ENCODE results near the gene TCP1.
A peak's percentile ranks its signal among the peaks of the same experiment; 100 is the strongest.
"Not testable (repeated sequence)": the region's sequence is repeated elsewhere in the genome, so short reads cannot be mapped to it uniquely, and the experiment has no call there.

TCP1 gene

GRCh38 chr6:159789377-159790148, at the start of gene TCP1:
TSS of gene TCP1 (minus strand) at chr6:159789602. CDS start at chr6:159789468, 134 bp downstream.
- DNase-seq: peak; percentile 100

GRCh38 chr6:159838020-159838744, 48.8 kb upstream of the TCP1 start:
- DNase-seq: no peak

DNA sequence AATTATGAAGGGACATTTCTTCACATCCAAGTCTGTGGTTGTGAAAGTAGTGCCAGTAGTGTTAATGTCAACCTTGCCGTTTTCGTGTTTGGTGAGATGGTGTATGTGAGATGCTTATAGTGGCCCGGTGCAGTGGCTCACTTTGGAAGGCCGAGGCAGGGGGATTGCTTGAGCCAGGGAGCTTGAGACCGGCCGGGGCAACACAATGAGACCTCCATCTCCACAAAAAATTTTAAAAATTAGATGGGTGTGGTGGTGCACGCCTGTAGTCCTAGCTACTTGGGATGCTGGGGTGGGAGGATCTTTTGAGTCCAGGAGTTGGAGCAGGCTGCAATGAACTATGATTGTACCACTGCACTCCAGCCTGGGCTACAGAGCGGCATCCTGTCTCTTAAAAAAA, 48.1 kb upstream of the TCP1 start:
- no peak for DNase-seq

GRCh38 chr6:159836718-159837490, 47.5 kb upstream of the TCP1 start:
- DNase-seq: no peak

GRCh38 chr6:159833997-159834603, 44.7 kb upstream of the TCP1 start:
- DNase-seq: no peak

DNA sequence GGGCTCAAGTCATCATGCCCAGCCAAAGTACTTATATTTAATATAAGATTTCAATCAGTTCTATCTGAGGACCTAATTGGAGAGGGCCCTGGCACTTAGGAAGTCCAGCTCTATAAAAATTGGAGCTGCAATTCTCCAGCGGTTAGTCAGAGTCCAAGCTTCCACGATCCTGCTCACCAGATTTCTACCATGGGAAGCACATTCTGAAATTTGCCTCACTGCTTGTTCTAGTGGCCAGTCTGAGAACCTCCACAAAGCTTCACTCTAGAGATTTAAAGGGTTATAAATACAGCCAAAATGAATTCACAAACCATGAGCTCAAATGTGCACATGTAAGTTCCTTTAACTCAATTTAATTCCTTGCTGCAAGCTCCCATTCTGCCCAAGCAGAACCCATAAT, 44.2 kb upstream of the TCP1 start:
- DNase-seq: no peak

DNA sequence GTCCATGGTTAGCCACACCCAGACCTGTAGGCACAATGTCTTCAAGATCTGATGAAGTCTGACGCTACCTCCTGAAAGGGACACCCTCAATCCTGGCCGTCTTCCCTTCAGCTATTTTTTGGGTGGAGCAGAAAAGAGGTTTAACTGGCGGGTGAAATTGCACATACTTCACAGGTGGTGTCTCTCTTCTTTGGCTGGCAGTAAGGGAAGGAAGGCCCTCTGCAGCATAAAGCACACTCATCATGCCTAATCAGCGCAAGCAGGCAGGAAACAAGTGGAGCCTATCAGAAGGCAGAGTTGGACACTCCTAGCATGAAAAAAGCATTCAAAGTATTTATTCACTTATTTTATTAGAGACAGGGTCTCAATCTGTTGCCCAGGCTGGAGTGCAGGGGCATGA, 43.5 kb upstream of the TCP1 start:
- no peak for DNase-seq

DNA sequence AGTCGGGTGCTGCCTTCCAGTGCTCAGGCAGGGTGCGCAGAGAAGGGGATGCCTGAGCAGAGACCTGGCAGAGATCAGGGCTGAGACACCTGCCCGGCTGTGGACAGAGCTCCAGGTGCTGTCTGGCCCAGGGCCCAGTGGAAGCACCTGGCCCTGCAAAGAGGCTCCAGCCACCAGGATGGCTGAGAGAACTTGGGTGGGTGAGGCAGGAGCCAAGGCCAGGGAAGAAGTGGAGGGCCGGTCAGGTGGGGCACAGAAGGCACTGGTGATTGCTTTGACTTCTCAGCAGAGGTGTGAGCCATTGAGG, 41.9 kb upstream of the TCP1 start:
- DNase-seq: no peak

DNA sequence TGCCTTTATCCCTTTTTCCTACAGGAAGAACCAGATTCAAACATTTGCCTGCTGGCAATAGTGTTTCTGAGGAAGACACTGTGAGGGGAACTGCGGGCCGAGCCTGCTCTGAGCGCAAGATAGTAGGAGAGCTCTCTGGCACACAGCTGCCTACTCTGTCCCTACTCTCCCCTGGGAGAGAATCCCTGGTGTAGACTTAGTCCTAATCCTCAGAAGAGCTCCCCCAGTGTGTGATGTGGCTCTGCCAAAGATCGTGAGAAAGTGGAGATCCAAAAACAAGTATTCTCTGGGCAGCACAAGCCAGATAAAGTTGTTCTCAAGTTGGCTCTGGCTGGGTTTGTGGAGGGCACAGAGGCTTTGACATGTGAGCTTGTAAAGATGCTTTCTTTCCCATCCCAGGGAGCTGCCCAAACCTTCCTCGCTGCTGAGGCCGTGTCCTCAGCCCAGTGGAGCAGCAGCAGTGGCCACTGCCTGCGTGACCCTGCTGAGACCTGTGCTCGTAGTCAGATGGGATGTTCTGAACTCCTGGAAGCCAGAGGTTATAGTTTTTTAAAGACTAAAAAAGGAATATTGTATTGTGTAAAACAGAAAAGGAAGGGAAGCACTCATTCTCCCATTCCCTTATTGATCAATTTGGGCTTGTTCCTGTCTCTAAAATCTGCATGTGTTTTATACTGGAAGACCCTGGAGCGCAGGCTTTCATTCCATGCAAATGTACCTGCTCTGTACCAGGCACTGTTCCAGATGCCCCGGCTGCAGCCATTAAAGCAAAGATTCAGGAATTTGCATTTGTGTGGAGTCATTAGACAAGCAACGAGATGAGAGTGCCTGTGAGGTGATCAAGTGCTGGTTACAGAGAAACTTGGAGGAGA, 41.3 kb upstream of the TCP1 start:
- no peak for DNase-seq

GRCh38 chr6:159829526-159829925, 40.1 kb upstream of the TCP1 start:
- DNase-seq: no peak

- DNase-seq: no peak
Observed at GRCh38 chr6:159828074-159828473, 38.7 kb upstream of the TCP1 start.

DNA sequence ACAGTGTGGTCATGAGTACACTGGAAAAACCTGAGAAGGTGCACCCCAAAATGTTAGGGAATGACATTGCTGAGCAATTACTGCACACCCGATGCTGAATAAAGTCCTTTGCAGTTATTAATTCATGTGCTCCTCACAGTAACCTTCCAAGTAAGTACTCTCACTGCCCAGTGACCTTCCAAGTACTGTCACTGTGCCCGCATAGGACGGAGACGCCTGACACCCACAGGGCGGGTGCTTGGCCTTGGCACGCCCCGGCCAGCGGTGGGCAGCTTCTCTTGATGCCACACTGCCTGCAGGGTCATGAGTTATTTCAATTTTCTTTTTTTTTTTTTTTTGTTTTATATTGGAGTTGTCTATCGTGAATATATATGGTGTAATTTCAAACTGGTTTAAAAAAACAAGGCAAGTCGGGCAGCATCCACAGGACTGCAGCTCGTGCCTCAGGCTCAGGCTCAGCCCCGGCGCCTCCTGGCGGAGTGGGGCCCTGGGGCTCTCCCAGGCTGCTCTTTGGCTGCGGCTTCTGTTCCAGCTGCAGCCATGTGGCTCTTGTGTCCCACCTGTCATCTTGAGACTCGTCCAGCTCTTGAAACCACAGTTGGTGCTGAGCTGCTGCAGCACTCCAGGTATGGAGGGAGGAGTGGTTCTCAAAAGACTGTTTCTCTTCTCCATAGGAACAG, 37.7 kb upstream of the TCP1 start:
- no peak for DNase-seq

- DNase-seq: no peak
Observed at GRCh38 chr6:159826004-159826403, 36.6 kb upstream of the TCP1 start.

DNA sequence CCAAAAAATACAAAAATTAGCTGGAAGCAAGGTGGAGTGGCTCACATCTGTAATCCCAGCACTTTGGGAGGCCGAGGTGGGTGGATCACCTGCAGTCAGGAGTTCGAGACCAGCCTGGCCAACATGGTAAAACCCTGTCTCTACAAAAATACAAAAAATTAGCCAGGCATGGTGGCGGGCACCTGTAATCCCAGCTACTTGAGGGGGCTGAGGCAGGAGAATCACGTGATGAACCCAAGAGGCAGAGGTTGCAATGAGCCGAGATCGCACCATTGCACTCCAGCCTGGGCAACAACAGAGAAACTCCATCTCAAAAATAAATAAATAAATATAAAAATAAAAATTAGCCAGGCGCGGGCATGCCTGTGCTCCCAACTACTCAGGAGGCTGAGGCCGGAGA, 35.3 kb upstream of the TCP1 start:
- DNase-seq: not testable (repeated sequence)

DNA sequence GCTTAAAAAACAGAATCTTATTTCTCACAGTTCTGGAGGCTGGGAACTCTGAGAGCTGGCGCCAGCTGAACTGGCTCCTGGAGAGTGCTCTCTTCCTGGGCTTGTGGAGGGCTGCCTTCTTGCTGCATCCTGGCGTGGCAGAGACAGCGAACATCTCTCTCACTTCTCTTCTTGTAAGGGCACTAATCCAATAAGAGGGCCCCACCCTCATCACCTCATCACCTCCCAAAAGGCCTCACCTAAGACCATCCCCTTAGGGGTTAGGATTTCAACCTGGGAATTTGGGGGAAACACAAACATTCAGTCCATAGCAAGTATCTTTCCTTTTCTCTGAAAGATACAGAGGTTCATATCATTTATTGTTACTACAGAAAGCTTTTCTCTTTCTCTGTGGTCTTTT, 34.6 kb upstream of the TCP1 start:
- DNase-seq: no peak

- no peak for DNase-seq
Observed at GRCh38 chr6:159821726-159822125, 32.3 kb upstream of the TCP1 start.

GRCh38 chr6:159821122-159821521, 31.7 kb upstream of the TCP1 start:
- no peak for DNase-seq

GRCh38 chr6:159819932-159820640, 30.7 kb upstream of the TCP1 start:
- peak; percentile 70 for DNase-seq

DNA sequence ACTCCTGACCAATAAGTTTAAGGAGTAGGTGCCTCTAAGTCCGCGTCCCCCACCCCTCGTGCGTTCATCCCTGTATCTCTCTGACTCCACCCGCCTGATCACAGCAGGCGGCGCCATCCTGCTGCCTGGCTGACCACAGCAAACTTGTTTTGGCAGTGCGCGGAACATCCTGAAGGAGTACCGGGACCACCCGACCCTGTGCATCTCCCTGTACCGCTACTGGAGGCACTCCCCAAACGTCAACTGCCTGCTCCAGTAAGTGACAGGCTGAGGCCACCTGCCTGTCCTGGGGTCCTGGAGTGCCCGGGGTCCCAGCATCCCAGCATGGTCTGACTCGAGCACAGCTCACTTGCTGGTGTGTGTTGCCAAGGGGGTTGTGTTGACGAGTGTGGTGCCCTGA, 29.7 kb upstream of the TCP1 start:
- DNase-seq: no peak

DNA sequence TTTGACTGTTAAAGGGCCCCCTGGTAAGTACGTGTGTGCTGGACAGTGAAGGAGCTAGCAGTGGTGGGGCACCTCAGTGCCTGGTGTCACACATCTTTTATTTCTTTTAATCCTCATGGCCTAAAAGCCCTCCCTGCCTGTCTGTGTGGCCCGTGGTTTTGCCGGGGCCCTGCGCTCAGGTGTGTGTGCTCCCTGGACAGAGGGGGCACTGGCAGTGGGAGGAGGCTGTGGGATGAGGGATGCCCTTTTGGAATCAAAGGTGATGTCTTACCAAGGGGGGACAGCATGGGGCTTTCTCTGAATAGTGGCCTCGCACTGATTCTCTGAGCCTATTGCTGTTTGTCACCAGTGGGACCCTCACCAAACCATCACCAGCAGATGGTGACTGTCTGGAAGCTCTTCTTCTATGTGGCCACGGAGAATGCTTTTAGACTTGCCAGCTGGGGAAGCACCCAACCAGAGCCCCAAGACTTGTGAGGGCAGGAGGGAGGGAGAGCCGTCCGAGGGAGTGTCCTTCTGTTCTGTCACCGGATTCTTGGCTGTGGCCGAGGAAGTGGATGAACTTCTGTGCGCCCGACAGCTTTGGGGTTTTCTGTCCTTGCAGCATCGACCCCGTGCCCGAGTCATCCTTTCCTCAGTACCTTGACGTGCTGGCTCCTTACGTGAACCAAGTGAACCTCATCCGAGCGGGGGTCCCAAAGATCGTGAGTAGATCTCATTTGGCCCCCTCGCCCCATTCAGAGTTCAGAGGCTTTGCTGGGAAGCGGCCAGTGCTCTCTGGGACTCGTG, 28.7 kb upstream of the TCP1 start:
- no peak for DNase-seq

Measured in activated effector memory CD4-positive, alpha-beta T cell treated with anti-CD3 and anti-CD28 coated beads, Interleukin-2, amount 50 U/mL, for 16 hours (primary cell).